GM10266 (cell line): ENCODE data around the gene RHOU.

Experiments
- DNase-seq: peaks from one replicate; pipeline ENCODE4 v3.0.0; 2012; ENCODE audit errors: extremely low spot score
- TF ChIP-seq, protein P1 (sequence below): IDR thresholded peaks from 2 replicates; pipeline ENCODE4 v1.5.1; 2012; ENCODE audit warnings: mild to moderate bottlenecking, low read depth; ENCODE audit not compliant: control insufficient read depth, insufficient read depth; ENCODE audit errors: missing control alignments

Gene RHOU

GRCh38 chr1:228752258-228752657 lies 17.0 kb downstream of the RHOU start:
- no peak for DNase-seq
- TF ChIP-seq, protein P1, sequence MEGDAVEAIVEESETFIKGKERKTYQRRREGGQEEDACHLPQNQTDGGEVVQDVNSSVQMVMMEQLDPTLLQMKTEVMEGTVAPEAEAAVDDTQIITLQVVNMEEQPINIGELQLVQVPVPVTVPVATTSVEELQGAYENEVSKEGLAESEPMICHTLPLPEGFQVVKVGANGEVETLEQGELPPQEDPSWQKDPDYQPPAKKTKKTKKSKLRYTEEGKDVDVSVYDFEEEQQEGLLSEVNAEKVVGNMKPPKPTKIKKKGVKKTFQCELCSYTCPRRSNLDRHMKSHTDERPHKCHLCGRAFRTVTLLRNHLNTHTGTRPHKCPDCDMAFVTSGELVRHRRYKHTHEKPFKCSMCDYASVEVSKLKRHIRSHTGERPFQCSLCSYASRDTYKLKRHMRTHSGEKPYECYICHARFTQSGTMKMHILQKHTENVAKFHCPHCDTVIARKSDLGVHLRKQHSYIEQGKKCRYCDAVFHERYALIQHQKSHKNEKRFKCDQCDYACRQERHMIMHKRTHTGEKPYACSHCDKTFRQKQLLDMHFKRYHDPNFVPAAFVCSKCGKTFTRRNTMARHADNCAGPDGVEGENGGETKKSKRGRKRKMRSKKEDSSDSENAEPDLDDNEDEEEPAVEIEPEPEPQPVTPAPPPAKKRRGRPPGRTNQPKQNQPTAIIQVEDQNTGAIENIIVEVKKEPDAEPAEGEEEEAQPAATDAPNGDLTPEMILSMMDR, result no peak

- TF ChIP-seq, protein P1, result no peak
- DNase-seq, result no peak
Measured at GRCh38 chr1:228752675-228753265, 17.5 kb downstream of the RHOU start.

DNA sequence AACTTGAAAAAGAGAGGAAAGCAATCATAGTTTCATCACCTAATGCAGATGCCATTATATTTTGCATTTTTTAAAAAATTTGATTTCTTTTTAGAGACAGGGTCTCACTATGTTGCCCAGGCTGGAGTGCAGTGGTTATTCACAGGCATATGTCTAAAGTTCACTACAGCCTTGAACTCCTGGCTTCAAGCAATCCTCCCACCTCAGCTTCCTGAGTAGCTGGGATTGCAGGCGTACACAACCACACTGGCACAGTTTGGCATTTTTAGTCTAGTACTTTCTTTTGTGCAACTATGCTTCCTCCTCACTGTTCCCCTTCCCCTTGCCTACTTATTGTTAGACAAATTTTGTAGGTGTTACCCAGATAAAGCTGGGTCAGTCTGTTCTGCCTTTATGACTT lies 18.0 kb downstream of the RHOU start:
- no peak for DNase-seq
- TF ChIP-seq, protein P1, result no peak

GRCh38 chr1:228753786-228754360 lies 18.6 kb downstream of the RHOU start:
- TF ChIP-seq, protein P1, result no peak
- no peak for DNase-seq

GRCh38 chr1:228754646-228755268 lies 19.5 kb downstream of the RHOU start:
- TF ChIP-seq, protein P1, result no peak
- DNase-seq, result no peak

GRCh38 chr1:228755800-228756199 lies 20.5 kb downstream of the RHOU start:
- TF ChIP-seq, protein P1, result no peak

GRCh38 chr1:228756457-228756856 lies 21.2 kb downstream of the RHOU start:
- TF ChIP-seq, protein P1, result no peak
- no peak for DNase-seq

More at GRCh38 chr1:228755800-228756199, 20.5 kb downstream of the RHOU start:
- DNase-seq, result no peak
